Astrocyte (in vitro differentiated cells and primary cell): ENCODE results near the gene PSME3. TPM values are rescaled to one million over a fixed set of nuclear protein-coding genes. Genes with fewer than 3 reads are reported as not detected.
A peak's percentile ranks its signal among the peaks of the same experiment; 100 is the strongest.

Experiments
- DNase-seq: peaks from one replicate; pipeline ENCODE4 v3.0.0-alpha.2; 2010; ENCODE audit warnings: low read depth
- FAIRE-seq: peaks from 2 replicates; lab custom pipeline; 2011; peaks lifted over from hg19 to GRCh38; lab: Jason Lieb, UNC
- H2AFZ ChIP-seq: 2 replicates; pipeline ENCODE4 v1.6.0; 2012; ENCODE audit warnings: low read depth, low read length, inconsistent platforms
- H3K27ac ChIP-seq: 2 replicates; pipeline ENCODE4 v1.5.1; 2011; ENCODE audit warnings: low read depth, low read length, inconsistent platforms
- H3K27me3 ChIP-seq: 2 replicates; pipeline ENCODE4 v1.6.0; 2011; ENCODE audit warnings: low read length, inconsistent platforms; ENCODE audit not compliant: insufficient read depth
- H3K36me3 ChIP-seq: 2 replicates; pipeline ENCODE4 v1.5.1; 2011; ENCODE audit warnings: low read length, inconsistent platforms; ENCODE audit not compliant: insufficient read depth
- H3K4me1 ChIP-seq: 2 replicates; pipeline ENCODE4 v1.5.1; 2011; ENCODE audit warnings: low read length, inconsistent platforms; ENCODE audit not compliant: insufficient read depth
- H3K4me2 ChIP-seq: 2 replicates; pipeline ENCODE4 v1.6.0; 2012; ENCODE audit warnings: low read length, inconsistent platforms
- H3K4me3 ChIP-seq: 2 replicates; pipeline ENCODE4 v1.5.1; 2011; ENCODE audit warnings: low read depth, mild to moderate bottlenecking, low read length, inconsistent platforms; ENCODE audit not compliant: insufficient read depth
- H3K79me2 ChIP-seq: 2 replicates; pipeline ENCODE4 v1.6.0; 2012; ENCODE audit warnings: mild to moderate bottlenecking, low read length, inconsistent platforms; ENCODE audit not compliant: insufficient read depth
- H3K9ac ChIP-seq: 2 replicates; pipeline ENCODE4 v1.6.0; 2012; ENCODE audit warnings: mild to moderate bottlenecking, low read length, inconsistent platforms
- H3K9me3 ChIP-seq: 2 replicates; pipeline ENCODE4 v1.5.1; 2012; ENCODE audit warnings: low read depth, mild to moderate bottlenecking, low read length, inconsistent platforms; ENCODE audit not compliant: insufficient read depth
- H4K20me1 ChIP-seq: 2 replicates; pipeline ENCODE4 v1.6.0; 2012; ENCODE audit warnings: low read length, inconsistent platforms; ENCODE audit not compliant: insufficient read depth
- H3K27ac Mint-ChIP-seq: one replicate; pipeline ENCODE4 v1.8.0; 2021; ENCODE audit warnings: mild to moderate bottlenecking, mixed read lengths; ENCODE audit not compliant: unreplicated experiment
- H3K27me3 Mint-ChIP-seq: one replicate; pipeline ENCODE4 v1.8.0; 2021; ENCODE audit warnings: low read depth, mixed read lengths; ENCODE audit not compliant: unreplicated experiment
- H3K36me3 Mint-ChIP-seq: one replicate; pipeline ENCODE4 v1.8.0; 2021; ENCODE audit warnings: low read depth, mixed read lengths; ENCODE audit not compliant: unreplicated experiment
- H3K4me1 Mint-ChIP-seq: one replicate; pipeline ENCODE4 v1.8.0; 2021; ENCODE audit warnings: low read depth, mixed read lengths; ENCODE audit not compliant: unreplicated experiment
- H3K4me3 Mint-ChIP-seq: one replicate; pipeline ENCODE4 v1.8.0; 2021; ENCODE audit warnings: mild to moderate bottlenecking, moderate library complexity, mixed read lengths; ENCODE audit not compliant: unreplicated experiment
- H3K9me3 Mint-ChIP-seq: one replicate; pipeline ENCODE4 v1.8.0; 2021; ENCODE audit warnings: mild to moderate bottlenecking, mixed read lengths; ENCODE audit not compliant: unreplicated experiment
- EZH2 ChIP-seq: IDR thresholded peaks from 2 replicates; pipeline ENCODE4 v1.6.1; 2012; ENCODE audit warnings: mild to moderate bottlenecking, low read length, inconsistent platforms; ENCODE audit not compliant: insufficient read depth
- total RNA-seq: library from RNA; stranded (reverse); gene quantifications from 2 replicates; pipeline ENCODE4 v1.2.1, GENCODE V29; 2021
- TF ChIP-seq, protein P1 (sequence below): IDR thresholded peaks from 2 replicates; pipeline ENCODE4 v1.5.1; 2011; ENCODE audit warnings: low read depth, mild to moderate bottlenecking, inconsistent platforms, low read length, moderate library complexity; ENCODE audit not compliant: insufficient read depth

The PSME3 gene
- total RNA-seq, 1 donor from 2014 or later, result 152 TPM

DNA sequence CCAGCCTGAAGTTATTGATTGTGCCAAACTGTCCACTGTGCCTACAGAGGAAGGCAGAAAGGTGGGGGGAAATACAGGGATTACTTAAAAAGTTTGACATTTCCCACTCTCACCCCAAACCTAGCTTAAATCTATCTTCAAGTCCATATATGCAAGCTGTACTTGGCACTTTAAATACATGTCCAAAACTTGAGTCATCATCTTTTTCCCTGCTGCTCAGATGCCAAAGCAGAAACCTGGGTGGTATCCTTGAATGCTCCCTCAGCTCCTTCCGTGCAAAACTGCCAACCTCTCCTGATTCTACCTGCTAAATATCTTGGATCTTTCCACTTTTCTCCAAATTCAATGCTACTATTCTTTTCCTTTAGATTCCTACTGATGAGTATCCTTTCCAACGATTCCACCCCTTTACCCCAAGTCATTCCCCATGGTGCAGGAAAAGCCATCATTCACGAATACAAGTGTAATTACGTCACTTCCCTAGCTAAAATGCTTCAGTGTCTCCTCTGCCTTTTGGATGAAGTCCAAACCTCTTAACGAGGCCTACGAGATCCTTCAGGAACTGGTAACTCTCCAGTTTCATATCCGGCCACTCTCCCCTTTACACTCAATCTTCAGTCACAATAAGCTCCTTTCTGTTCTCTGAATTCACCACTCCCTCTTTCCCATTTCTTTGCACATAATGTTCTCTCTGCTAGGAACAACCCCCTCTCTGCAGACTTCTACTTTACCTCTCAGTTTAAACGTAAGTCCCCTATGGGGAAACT is 18.4 kb upstream of the PSME3 start:
- H3K27ac ChIP-seq, result peak overlapping the region; percentile 42
- Mint-ChIP-seq H3K27ac (peak overlapping the region; percentile 49), H3K9me3 (no peaks in the 10 kb centered on the region), H3K4me3 (peak overlapping the region; percentile 2), H3K36me3 (peaks cover 26% of the 10 kb centered on the region), H3K27me3 (no peaks in the 10 kb centered on the region), H3K4me1 (peaks cover 27% of the 10 kb centered on the region)
- no peaks in the 10 kb centered on the region for H3K27me3 ChIP-seq
- H3K9me3 ChIP-seq, result no peaks in the 10 kb centered on the region
- H4K20me1 ChIP-seq, result peaks cover 4% of the 10 kb centered on the region
- DNase-seq, result peak; percentile 97
- H3K4me2 ChIP-seq, result peak overlapping the region; percentile 60
- no peak overlapping the region for H2AFZ ChIP-seq
- H3K9ac ChIP-seq, result peak overlapping the region; percentile 23
- TF ChIP-seq, protein P1, sequence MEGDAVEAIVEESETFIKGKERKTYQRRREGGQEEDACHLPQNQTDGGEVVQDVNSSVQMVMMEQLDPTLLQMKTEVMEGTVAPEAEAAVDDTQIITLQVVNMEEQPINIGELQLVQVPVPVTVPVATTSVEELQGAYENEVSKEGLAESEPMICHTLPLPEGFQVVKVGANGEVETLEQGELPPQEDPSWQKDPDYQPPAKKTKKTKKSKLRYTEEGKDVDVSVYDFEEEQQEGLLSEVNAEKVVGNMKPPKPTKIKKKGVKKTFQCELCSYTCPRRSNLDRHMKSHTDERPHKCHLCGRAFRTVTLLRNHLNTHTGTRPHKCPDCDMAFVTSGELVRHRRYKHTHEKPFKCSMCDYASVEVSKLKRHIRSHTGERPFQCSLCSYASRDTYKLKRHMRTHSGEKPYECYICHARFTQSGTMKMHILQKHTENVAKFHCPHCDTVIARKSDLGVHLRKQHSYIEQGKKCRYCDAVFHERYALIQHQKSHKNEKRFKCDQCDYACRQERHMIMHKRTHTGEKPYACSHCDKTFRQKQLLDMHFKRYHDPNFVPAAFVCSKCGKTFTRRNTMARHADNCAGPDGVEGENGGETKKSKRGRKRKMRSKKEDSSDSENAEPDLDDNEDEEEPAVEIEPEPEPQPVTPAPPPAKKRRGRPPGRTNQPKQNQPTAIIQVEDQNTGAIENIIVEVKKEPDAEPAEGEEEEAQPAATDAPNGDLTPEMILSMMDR, result no peak
- TF ChIP-seq EZH2, result no peak
- H3K4me1 ChIP-seq, result peaks cover 37% of the 10 kb centered on the region
- FAIRE-seq, result peak; percentile 20
- no peak overlapping the region for H3K4me3 ChIP-seq
- H3K79me2 ChIP-seq, result peaks cover 4% of the 10 kb centered on the region
- H3K36me3 ChIP-seq, result peaks cover 54% of the 10 kb centered on the region

DNA sequence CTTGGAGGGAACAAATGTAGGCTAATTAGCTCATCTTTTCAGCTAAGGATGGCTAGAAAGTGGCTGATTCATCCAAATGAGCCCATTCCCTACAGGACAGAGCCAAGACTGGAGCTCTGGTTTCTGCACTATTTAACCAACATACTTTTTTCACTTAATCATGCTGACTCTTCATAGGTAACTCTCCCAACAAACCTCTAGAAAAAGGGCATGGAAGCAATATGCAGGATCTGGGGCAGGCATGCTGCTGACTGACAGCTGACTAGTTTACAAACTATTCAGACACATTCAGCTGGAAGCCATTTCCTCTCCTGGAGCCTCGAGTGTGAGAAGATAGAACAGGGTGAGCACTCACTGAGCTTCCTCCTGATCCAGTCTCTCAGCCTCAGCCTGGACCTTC is 15.3 kb upstream of the PSME3 start:
- Mint-ChIP-seq H3K27ac (peak overlapping the region; percentile 97), H3K4me3 (peak overlapping the region; percentile 18), H3K9me3 (no peaks in the 10 kb centered on the region), H3K4me1 (peaks cover 29% of the 10 kb centered on the region), H3K36me3 (peaks cover 26% of the 10 kb centered on the region), H3K27me3 (no peaks in the 10 kb centered on the region)
- H3K79me2 ChIP-seq, result peaks cover 19% of the 10 kb centered on the region
- peaks cover 7% of the 10 kb centered on the region for H4K20me1 ChIP-seq
- H3K4me3 ChIP-seq, result no peak overlapping the region
- peak overlapping the region; percentile 66 for H3K9ac ChIP-seq
- H3K4me1 ChIP-seq, result peaks cover 37% of the 10 kb centered on the region
- peak overlapping the region; percentile 78 for H3K27ac ChIP-seq
- FAIRE-seq, result no peak
- no peak for TF ChIP-seq EZH2
- TF ChIP-seq, protein P1, result no peak
- no peaks in the 10 kb centered on the region for H3K9me3 ChIP-seq
- no peaks in the 10 kb centered on the region for H3K27me3 ChIP-seq
- H3K36me3 ChIP-seq, result peaks cover 51% of the 10 kb centered on the region
- DNase-seq, result peak; percentile 76
- peak overlapping the region; percentile 34 for H3K4me2 ChIP-seq
- H2AFZ ChIP-seq, result no peak overlapping the region

DNA sequence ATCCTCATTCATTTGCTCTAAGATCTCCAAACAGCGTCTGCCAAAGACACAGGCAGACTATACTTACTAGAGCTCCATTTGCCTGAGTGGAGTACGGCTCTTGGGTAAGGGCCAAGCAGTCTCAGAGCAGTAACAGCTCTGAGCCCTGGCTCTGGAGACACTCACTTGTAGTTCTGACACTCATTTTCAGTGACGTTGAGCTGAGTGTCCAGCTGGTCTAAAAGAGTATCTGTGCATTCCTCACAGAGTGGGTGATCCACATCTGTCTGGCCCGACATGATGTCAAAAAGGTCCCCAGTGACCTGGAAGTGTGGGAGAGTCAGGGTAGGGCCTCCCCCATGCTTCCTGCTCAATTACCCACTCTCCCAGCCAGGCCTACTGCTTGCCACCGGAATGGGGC is 14.8 kb upstream of the PSME3 start:
- no peaks in the 10 kb centered on the region for H3K9me3 Mint-ChIP-seq
- peaks cover 29% of the 10 kb centered on the region for H3K4me1 Mint-ChIP-seq
- no peaks in the 10 kb centered on the region for H3K27me3 Mint-ChIP-seq
- H3K4me2 ChIP-seq, result peak overlapping the region; percentile 34
- H4K20me1 ChIP-seq, result peaks cover 7% of the 10 kb centered on the region
- DNase-seq (peak; percentile 27), FAIRE-seq (no peak)
- H3K27ac ChIP-seq, result peak overlapping the region; percentile 78
- peak overlapping the region; percentile 18 for H3K4me3 Mint-ChIP-seq
- peaks cover 24% of the 10 kb centered on the region for H3K79me2 ChIP-seq
- H3K4me3 ChIP-seq, result no peak overlapping the region
- H3K36me3 ChIP-seq, result peaks cover 51% of the 10 kb centered on the region
- peak overlapping the region; percentile 66 for H3K9ac ChIP-seq
- peak overlapping the region; percentile 97 for H3K27ac Mint-ChIP-seq
- H3K27me3 ChIP-seq, result no peaks in the 10 kb centered on the region
- H3K9me3 ChIP-seq, result no peaks in the 10 kb centered on the region
- no peak overlapping the region for H2AFZ ChIP-seq
- TF ChIP-seq EZH2, result no peak
- TF ChIP-seq, protein P1, result no peak
- peaks cover 26% of the 10 kb centered on the region for H3K36me3 Mint-ChIP-seq
- H3K4me1 ChIP-seq, result peaks cover 37% of the 10 kb centered on the region
